GM12878 (cell line): ENCODE results near the gene TRAF2. TPM values are rescaled to one million over a fixed set of nuclear protein-coding genes. Genes with fewer than 3 reads are reported as not detected.

ENCODE experiments used
- ATAC-seq: fragments of 200-7000 bp; cut with Tn5 transposase; 3 replicates; pipeline ENCODE4 v1.9.1; 2020; ENCODE audit warnings: mild to moderate bottlenecking, moderate library complexity
- BruUV-seq: library from RNA; stranded (reverse); fragments of 400-500 nt; replicated peaks from 2 replicates; lab custom pipeline; 2021; lab: Mats Ljungman, UMichigan
- CTCF ChIA-PET: fragments of 300-600 bp; sonication (Branson Sonifier 250); formaldehyde crosslinking; extraction: SDS; loops from one replicate; lab custom pipeline; 2021; ENCODE audit warnings: inconsistent platforms; lab: Yijun Ruan, JAX
- POLR2A ChIA-PET: fragments of 350-600 bp; formaldehyde crosslinking; extraction: SDS; loops from one replicate; lab custom pipeline; 2021; ENCODE audit warnings: inconsistent platforms; lab: Charles Lee
- RAD21 ChIA-PET: fragments of 300-600 bp; sonication (Branson Sonifier 250); formaldehyde crosslinking; loops from one replicate; lab custom pipeline; 2023; ENCODE audit warnings: antibody characterized with exemption; ENCODE audit not compliant: unreplicated experiment; lab: Charles Lee
- SMC1A ChIA-PET: fragments of 300-600 bp; sonication (Branson Sonifier 250); formaldehyde crosslinking; loops from one replicate; lab custom pipeline; 2023; ENCODE audit not compliant: unreplicated experiment, uncharacterized antibody; lab: Charles Lee
- DNase-seq: peaks from one replicate; pipeline ENCODE4 v3.0.0-alpha.2; 2011; ENCODE audit warnings: low read depth, low spot score
- FAIRE-seq: peaks from 3 replicates; lab custom pipeline; 2011; peaks lifted over from hg19 to GRCh38; lab: Jason Lieb, UNC
- H2AFZ ChIP-seq: 2 replicates; pipeline ENCODE4 v1.6.0; 2011; ENCODE audit warnings: low read depth, low read length, control low read depth; ENCODE audit not compliant: control insufficient read depth
- H3K27ac ChIP-seq: 2 replicates; pipeline ENCODE4 v1.5.1; 2011; ENCODE audit warnings: control low read depth; ENCODE audit not compliant: control insufficient read depth, insufficient read depth
- H3K27me3 ChIP-seq, 2 experiments: replicated peaks in 1 of 2; 2 replicates each; pipeline versions ENCODE4 v1.6.0 to v1.6.1; 2011; ENCODE audit warnings: low read length in 1 of 2; ENCODE audit not compliant: control insufficient read depth in 2 of 2, insufficient read depth in 2 of 2
- H3K36me3 ChIP-seq, 2 experiments: 2 replicates each; pipeline ENCODE4 v1.5.1; 2011; ENCODE audit warnings: low read length in 1 of 2; ENCODE audit not compliant: control insufficient read depth in 2 of 2, insufficient read depth in 2 of 2
- H3K4me1 ChIP-seq: 2 replicates; pipeline ENCODE4 v1.6.1; 2011; ENCODE audit warnings: mild to moderate bottlenecking, low read length, moderate library complexity, mixed read lengths; ENCODE audit not compliant: control insufficient read depth, insufficient read depth
- H3K4me2 ChIP-seq: 2 replicates; pipeline ENCODE4 v1.6.0; 2011; ENCODE audit warnings: control low read depth; ENCODE audit not compliant: control insufficient read depth, insufficient read depth
- H3K4me3 ChIP-seq: fragments of 200-600 bp; sonication (generic); 2 replicates; pipeline ENCODE4 v1.5.1; 2016
- H3K79me2 ChIP-seq: 2 replicates; pipeline ENCODE4 v1.6.0; 2011; ENCODE audit warnings: low read length; ENCODE audit not compliant: control insufficient read depth, insufficient read depth
- H3K9ac ChIP-seq: 2 replicates; pipeline ENCODE4 v1.8.0; 2011; ENCODE audit warnings: low read length, control low read depth, mixed read lengths; ENCODE audit not compliant: control insufficient read depth, insufficient read depth
- H3K9me3 ChIP-seq: replicated peaks from 3 replicates; pipeline ENCODE4 v1.5.1; 2011; ENCODE audit warnings: mild to moderate bottlenecking, low read length; ENCODE audit not compliant: control insufficient read depth, insufficient read depth
- H4K20me1 ChIP-seq: 2 replicates; pipeline ENCODE4 v1.6.0; 2011; ENCODE audit not compliant: control insufficient read depth, insufficient read depth
- ATF2 ChIP-seq: IDR thresholded peaks from 2 replicates; pipeline ENCODE4 v1.6.1; 2012; ENCODE audit warnings: low read length, inconsistent platforms
- DPF2 ChIP-seq: fragments of 450-650 bp; IDR thresholded peaks from 2 replicates; pipeline ENCODE4 v1.6.1; 2017; ENCODE audit warnings: mild to moderate bottlenecking
- EP300 ChIP-seq, 2 experiments: fragments of 150-350 bp in 1 of 2; IDR thresholded peaks; 2 replicates each; pipeline ENCODE4 v1.6.1; 2011 to 2012; ENCODE audit warnings: low read depth in 2 of 2, low read length in 2 of 2, borderline replicate concordance in 1 of 2, improper control_type of control experiment in 1 of 2, inconsistent platforms in 1 of 2; ENCODE audit not compliant: control insufficient read depth in 1 of 2
- FOS ChIP-seq: IDR thresholded peaks from 3 replicates; pipeline ENCODE4 v1.6.1; 2011; ENCODE audit warnings: borderline replicate concordance; ENCODE audit not compliant: insufficient read length; ENCODE audit errors: extremely low read depth
- FOXM1 ChIP-seq: IDR thresholded peaks from 2 replicates; pipeline ENCODE4 v1.6.1; 2012; ENCODE audit warnings: low read depth, mild to moderate bottlenecking, inconsistent platforms, low read length, moderate library complexity
- NFIC ChIP-seq: IDR thresholded peaks from 2 replicates; pipeline ENCODE4 v1.6.1; 2012; ENCODE audit warnings: low read depth, mild to moderate bottlenecking, inconsistent platforms, low read length, moderate library complexity
- PAX5 ChIP-seq: IDR thresholded peaks from 2 replicates; pipeline ENCODE4 v1.6.1; 2011; ENCODE audit warnings: low read depth, low read length, borderline replicate concordance
- SP1 ChIP-seq: IDR thresholded peaks from one replicate; pipeline ENCODE4 v1.6.1; 2011; ENCODE audit warnings: low read depth, low read length
- SREBF1 ChIP-seq: IDR thresholded peaks from 2 replicates; pipeline ENCODE4 v1.6.1; 2012; ENCODE audit warnings: mild to moderate bottlenecking, low read length
- STAT1 ChIP-seq: fragments of 450-650 bp; conservative IDR thresholded peaks from 2 replicates; pipeline ENCODE4 v1.6.1; 2014; ENCODE audit warnings: antibody characterized with exemption, mild to moderate bottlenecking
- TBL1XR1 ChIP-seq: IDR thresholded peaks from 2 replicates; pipeline ENCODE4 v1.6.1; 2012; ENCODE audit warnings: low read depth, low read length, improper control_type of control experiment
- TCF12 ChIP-seq: IDR thresholded peaks from 2 replicates; pipeline ENCODE4 v1.6.1; 2011; ENCODE audit warnings: low read depth, mild to moderate bottlenecking, low read length
- ZNF384 ChIP-seq: IDR thresholded peaks from 2 replicates; pipeline ENCODE4 v1.6.1; 2012; ENCODE audit warnings: low read depth, mild to moderate bottlenecking, low read length, improper control_type of control experiment, borderline replicate concordance
- ZZZ3 ChIP-seq: IDR thresholded peaks from 2 replicates; pipeline ENCODE4 v1.6.1; 2011; ENCODE audit warnings: low read depth; ENCODE audit not compliant: control insufficient read depth, insufficient read length
- WGBS: methylation state at CpG from one replicate; pipeline ENCODE4 v1.1.6; 2016; ENCODE audit warnings: low lambda C conversion rate; ENCODE audit not compliant: insufficient replicate concordance, insufficient coverage; ENCODE audit errors: missing lambda C conversion rate; 5-methylcytosine and 5-hydroxymethylcytosine counted together
- in situ Hi-C: fragments of 300-500 bp; cut with MboI; formaldehyde crosslinking; loops from 9 replicates; pipeline ENCODE4 v1.14.3; 2018; ENCODE audit warnings: mixed read lengths
- intact Hi-C: fragments of 100-400 bp; cut with micrococcal nuclease; formaldehyde crosslinking; loops from one replicate; pipeline ENCODE4 v1.14.2; 2022; ENCODE audit not compliant: unreplicated experiment
- polyA plus RNA-seq, 11 experiments: library from polyadenylated mRNA; depleted of rRNA in 4 of 11; unstranded in 6 of 11; stranded (reverse) in 5 of 11; fragments of >200 nt; fragmentation: Nextera tagmentation in 4 of 11; fragmentation: Illumina TruSeq in 1 of 11; extraction: Ambion mirVana in 4 of 11; extraction: Trizol in 1 of 11; gene quantifications; 1 replicate in 1 of 11; 2 replicates in 10 of 11; pipeline versions ENCODE4 v1.2.1 to v1.2.3, GENCODE V29; 2011 to 2016; ENCODE audit warnings: inconsistent platforms in 2 of 11, missing spikeins in 2 of 11, low read depth in 1 of 11
- total RNA-seq, 4 experiments: library from RNA; depleted of rRNA in 3 of 4; stranded (reverse); fragments of >200 nt in 3 of 4; fragmentation: Illumina TruSeq in 1 of 4; extraction: Trizol in 1 of 4; gene quantifications; 2 replicates each; pipeline versions ENCODE4 v1.2.1 to v1.2.3, GENCODE V29; 2013 to 2021
- TF ChIP-seq, protein P1 (sequence below): IDR thresholded peaks from 2 replicates; pipeline ENCODE4 v1.6.1; 2011; ENCODE audit warnings: borderline replicate concordance, low read depth, mild to moderate bottlenecking, moderate library complexity, mixed read lengths, low read length; ENCODE audit not compliant: insufficient read depth; ENCODE audit errors: extremely low read length
- TF ChIP-seq, protein P2 (sequence below): IDR thresholded peaks from 2 replicates; pipeline ENCODE4 v1.6.1; 2012; ENCODE audit warnings: low read depth, low read length, improper control_type of control experiment

TRAF2 gene
- total and polyA plus RNA-seq, 10 of the 15 experiments (the other 5 are each of a cell fraction or from before 2014, with no cell fraction given), result 0.34 to 39.5 (median 18.7) TPM

GRCh38 chr9:136935651-136936050 is 49.3 kb downstream of the TRAF2 start:
- H3K9ac ChIP-seq, result no peak overlapping the region
- peaks cover 8 to 9% of the 10 kb centered on the region in 2 experiments for H3K36me3 ChIP-seq
- no peaks in the 10 kb centered on the region for H3K4me1 ChIP-seq
- ChIA-PET SMC1A (no interaction called here), POLR2A (no interaction called here), RAD21 (no interaction called here), CTCF (interaction anchor here (1.6 kb wide), 1 partner anchor 12 kb away, joined by 7 read pairs; no protein-coding TSS in a partner anchor)
- intact Hi-C loops (no loop called here), in situ Hi-C loops (no loop called here)
- H3K27me3 ChIP-seq, result no peaks in the 10 kb centered on the region
- H3K27ac ChIP-seq, result no peak overlapping the region
- H3K4me3 ChIP-seq, result no peak overlapping the region
- no peak for DNase-seq
- 67% methylated on average over 3 of the region's 3 CpGs for WGBS
- no peaks in the 10 kb centered on the region for H3K79me2 ChIP-seq
- no peak overlapping the region for H2AFZ ChIP-seq
- no peak for FAIRE-seq
- H3K4me2 ChIP-seq, result no peak overlapping the region
- no TSS peak for BruUV-seq
- H4K20me1 ChIP-seq, result no peaks in the 10 kb centered on the region
- no peak for TF ChIP-seq SREBF1
- no peak for TF ChIP-seq DPF2
- TF ChIP-seq SP1, result no peak
- TF ChIP-seq ATF2, result no peak
- no peak for TF ChIP-seq NFIC
- no peak for TF ChIP-seq STAT1
- ATAC-seq, result no peak
- no peaks in the 10 kb centered on the region; the same call in 2 of the 3 replicates for H3K9me3 ChIP-seq

DNA sequence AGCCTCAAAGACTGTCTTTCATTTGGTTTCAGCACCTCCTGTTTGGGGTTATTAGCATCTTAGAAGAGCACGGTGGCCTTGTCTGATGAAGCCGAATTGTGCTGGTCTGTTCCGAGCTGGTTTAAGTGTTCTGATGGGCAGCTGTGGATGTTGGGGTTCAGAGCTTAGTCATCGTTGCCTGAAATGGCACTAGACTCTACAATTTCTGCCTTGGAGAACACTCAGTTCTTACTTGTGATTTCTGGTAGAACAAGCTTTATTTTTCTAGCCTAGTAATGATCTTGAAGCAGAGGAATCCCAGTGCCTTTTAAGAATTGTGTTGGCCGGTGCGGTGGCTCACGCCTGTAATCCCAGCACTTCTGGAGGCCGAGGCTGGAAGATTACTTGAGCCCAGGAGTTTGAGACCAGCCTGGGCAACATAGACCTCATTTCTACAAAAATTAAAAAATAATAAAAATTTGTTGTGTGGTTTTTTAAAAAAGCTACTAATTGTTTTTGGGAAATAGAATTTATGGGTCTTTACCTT is 50.4 kb downstream of the TRAF2 start:
- Histone ChIP-seq H3K4me2 (no peak overlapping the region), H4K20me1 (no peaks in the 10 kb centered on the region), H3K27me3 (no peaks in the 10 kb centered on the region), H3K79me2 (no peaks in the 10 kb centered on the region), H3K9ac (no peak overlapping the region), H2AFZ (no peak overlapping the region), H3K4me1 (no peaks in the 10 kb centered on the region), H3K4me3 (no peak overlapping the region), H3K9me3 (no peaks in the 10 kb centered on the region; the same call in 2 of the 3 replicates), H3K27ac (no peak overlapping the region), H3K36me3 (peaks cover 8 to 19% of the 10 kb centered on the region in 2 experiments)
- ChIA-PET RAD21 (interaction anchor here (1.4 kb wide), 1 partner anchor 54 kb away, joined by 4 read pairs; no protein-coding TSS in a partner anchor), CTCF (interaction anchor here (0.9 to 1.6 kb wide), 4 partner anchors 8 to 94 kb away, joined by 3 to 7 read pairs (median 4); partner anchors contain the start of genes AJM1 and C8G), SMC1A (no interaction called here), POLR2A (interaction anchor here (0.6 kb wide), 1 partner anchor 147 kb away, joined by 5 read pairs; no protein-coding TSS in a partner anchor)
- no peak for FAIRE-seq
- in situ Hi-C loops (no loop called here), intact Hi-C loops (no loop called here)
- no TSS peak for BruUV-seq
- no peak for ATAC-seq
- WGBS, result 69% methylated on average over 8 of the region's 8 CpGs
- DNase-seq, result no peak
- TF ChIP-seq ZNF384 (no peak), TBL1XR1 (no peak), FOS (no peak), EP300 (IDR thresholded peaks at IDR 0.05; ENCODE audit: borderline replicate concordance in 1 of 2, control insufficient read depth in 1 of 2, low read depth in 2 of 2, low read length in 2 of 2) (no peak), FOXM1 (no peak), NFIC (no peak), PAX5 (no peak), ZZZ3 (no peak), TCF12 (no peak)
- TF ChIP-seq, protein P1, sequence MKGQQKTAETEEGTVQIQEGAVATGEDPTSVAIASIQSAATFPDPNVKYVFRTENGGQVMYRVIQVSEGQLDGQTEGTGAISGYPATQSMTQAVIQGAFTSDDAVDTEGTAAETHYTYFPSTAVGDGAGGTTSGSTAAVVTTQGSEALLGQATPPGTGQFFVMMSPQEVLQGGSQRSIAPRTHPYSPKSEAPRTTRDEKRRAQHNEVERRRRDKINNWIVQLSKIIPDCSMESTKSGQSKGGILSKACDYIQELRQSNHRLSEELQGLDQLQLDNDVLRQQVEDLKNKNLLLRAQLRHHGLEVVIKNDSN, result no peak
- TF ChIP-seq, protein P2, sequence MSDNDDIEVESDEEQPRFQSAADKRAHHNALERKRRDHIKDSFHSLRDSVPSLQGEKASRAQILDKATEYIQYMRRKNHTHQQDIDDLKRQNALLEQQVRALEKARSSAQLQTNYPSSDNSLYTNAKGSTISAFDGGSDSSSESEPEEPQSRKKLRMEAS, result no peak
